Measurements from ENCODE around the gene ZNF839.
"Not testable (repeated sequence)": the region's sequence is repeated elsewhere in the genome, so short reads cannot be mapped to it uniquely, and the experiment has no call there.

Gene ZNF839

DNA sequence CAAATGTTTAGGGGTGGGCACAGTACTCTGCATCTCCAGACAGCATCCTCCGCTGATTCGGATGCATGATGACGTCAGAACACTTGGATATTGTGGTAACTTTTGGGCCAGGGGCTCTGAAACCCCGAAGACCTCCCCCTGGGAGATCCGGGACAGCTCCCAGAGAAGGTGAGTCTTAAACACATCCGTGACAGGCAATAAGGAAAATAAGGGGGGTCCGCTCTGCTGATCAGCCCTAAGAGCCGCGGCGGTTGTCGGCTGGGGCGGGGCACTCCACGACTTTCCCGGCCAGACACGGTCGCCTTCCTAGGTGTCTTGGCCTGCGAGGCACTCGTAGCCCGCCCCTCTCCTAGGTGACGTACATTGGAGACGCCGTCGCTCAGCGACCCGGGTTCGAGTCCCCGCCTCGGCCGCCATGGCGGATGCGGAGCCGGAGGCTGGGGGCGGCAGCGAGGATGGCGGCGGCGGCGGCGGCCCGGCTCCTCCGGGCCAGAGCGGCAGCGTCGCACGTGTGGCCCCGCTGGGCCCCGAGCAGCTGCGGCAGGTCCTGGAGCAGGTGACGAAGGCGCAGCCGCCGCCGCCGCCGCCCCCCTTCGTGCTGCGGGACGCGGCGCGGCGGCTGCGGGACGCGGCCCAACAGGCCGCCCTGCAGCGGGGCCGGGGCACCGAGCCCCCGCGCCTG lies at the start of gene ZNF839:
Gene ZNF839, plus strand, starts transcription at position 396 of the 682 bp plus-strand sequence. Its CDS starts 20 bp downstream, at position 416.
- DNase-seq (ENCODE audit: low spot score) = peak; percentile 92

DNA sequence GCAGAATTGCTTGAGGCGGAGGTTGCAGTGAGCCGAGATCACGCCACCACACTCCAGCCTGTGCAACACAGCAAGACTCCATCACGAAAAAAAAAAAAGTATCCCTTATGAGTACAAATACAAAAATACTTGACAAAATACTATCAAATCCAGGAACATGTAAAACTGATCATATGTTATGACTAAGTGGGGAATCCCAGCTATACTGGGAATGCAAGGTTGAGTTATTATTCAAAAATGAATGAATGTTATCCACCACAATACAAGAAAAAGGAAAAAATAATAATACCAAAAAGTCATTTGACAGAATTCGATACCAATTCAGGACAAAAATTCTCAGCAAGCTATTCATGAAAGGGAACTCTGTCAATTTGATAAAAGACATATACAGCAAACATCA lies 47.2 kb upstream of the ZNF839 start:
- no peak for DNase-seq (ENCODE audit: low spot score)

DNA sequence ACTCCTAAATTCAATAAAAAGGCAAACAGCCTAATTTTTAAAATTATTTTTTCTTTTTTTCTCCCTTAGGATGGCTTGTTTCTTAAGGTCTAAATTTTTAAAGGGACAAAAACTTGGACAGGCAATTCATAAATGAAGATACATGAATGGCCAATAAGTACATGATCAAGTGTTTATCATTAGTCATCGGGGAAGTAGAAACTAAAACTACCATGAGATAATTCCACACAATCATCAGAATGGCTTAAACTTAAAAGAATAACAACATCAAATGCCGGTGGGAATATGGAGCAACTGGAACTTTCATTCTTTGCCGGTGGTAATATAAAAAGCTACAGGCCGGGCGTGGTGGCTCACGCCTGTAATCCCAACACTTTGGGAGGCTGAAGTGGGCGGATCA lies 43.7 kb upstream of the ZNF839 start:
- no peak for DNase-seq (ENCODE audit: low spot score)

DNA sequence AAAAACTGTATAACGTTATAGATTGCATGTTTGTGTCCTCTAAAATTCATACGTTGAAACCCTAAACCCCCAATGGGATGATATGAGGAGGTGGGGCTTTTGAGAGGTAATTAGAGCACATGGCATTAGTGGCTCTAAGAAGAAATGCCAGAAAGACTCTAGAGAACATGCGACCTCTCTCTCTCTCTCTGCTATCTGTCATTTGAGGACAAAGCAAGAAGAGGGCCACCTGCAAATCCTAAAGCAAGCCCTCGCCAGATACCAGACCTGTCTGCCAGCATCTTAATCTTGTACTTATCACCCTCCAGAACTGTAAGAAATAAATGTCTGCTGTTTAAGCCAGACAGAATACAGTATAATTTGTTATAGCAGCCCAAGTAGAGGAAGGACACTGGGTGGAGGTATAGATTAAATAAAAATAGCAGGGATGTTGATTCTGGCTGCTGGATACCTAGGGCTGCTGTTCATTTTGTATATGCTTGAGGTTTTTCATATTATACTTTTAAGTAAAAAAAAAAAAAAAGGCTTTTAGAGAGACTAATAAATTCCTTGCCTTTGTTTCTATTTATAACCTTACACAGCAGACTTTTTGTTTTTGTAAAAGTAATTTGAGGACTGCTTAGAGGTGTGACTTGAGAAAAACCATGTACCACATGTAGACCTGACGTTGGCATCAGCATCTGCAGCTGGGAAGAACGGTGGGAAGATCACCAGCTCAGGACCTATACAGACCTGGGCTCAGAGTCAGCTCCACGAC lies 41.5 kb upstream of the ZNF839 start:
- DNase-seq (ENCODE audit: low spot score) = no peak

DNA sequence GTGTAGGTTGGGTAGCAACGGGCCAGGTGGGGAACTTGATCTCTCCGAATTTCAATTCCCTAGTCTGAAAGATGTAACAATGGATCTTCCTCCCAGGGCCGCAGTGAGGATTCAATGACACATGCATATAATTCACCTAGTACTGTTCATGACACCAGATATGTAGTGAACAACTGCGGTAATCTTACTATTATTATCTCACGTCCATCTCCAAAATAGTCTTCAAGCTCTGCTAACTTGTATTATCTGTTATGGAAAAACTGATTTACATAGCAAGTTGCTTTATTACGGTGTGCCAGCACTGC lies 41.0 kb upstream of the ZNF839 start:
- DNase-seq (ENCODE audit: low spot score) = no peak

DNA sequence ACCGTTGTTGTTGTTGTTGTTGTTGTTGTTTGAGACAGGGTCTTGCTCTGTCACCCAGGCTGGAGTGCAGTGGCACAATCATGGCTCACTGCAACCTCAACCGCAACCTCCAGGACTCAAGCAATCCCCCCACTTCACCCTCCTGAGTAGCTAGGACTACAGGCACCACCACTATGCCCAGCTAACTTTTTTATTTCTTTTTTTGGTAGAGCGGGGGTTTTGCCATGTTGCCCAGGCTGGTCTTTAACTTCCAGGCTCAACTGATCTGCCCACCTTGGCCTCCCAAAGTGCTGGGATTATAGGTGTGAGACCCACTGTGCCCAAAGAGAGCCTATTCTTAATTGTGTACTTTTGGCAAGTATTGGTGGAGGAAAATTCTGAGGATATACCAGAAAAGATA lies 40.3 kb upstream of the ZNF839 start:
- no peak for DNase-seq (ENCODE audit: low spot score)

DNA sequence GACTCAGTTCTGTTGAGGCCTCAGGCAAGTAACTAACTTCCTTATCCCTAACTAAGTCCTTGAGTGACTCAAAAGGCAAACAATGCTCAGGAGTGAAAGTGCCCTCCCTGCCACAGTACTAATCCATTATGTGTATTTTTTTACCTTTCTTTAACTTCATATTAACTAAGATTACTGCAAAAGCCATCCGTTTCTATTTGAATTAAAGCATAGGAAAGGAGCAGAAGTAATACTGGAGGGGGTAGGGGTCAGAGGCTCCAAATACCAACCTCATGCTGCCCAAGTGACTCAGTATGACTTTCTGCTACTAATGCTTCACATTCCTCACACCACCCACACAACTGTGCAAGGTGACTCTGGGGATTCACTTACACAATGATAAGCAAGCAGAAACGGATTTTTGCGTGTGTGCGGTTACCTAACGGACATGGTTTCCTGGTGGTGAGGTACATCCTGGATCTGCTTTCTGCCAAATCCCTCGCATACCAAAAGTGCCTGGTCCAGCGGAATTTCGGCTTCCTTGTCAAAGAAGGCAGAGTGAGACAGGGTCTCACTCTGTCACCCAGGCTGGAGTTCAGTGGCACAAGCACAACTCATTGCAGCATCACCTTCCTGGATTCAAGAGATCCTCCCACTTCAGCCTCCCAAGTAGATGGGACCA lies 39.7 kb upstream of the ZNF839 start:
- DNase-seq (ENCODE audit: low spot score) = no peak

DNA sequence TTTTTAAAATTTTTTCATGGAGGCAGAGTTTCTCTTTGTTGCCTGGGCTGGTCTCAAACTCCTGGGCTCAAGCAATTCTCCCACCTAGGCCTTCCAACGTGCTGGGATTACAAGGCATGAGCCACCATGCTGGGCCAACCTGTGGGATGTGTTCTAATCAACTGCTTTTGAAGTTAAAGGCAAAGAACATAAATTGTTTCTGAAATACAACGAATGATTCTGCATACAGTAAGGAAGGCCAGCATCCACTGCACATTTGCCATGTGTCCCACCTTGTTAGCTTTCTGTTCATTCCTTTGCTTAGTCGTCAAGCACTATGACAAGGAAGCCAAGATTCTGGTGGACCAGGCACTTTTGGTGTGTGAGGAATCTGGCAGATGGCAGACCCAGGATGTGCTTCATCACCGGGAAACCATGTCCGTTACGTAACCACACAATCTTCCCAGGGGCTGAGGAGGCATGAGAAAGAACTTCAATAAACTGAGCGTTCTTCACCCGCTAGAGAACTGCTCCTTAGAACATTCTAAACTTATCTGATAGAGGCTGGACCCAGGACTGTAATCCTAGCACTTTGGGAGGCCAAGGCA lies 39.1 kb upstream of the ZNF839 start:
- DNase-seq (ENCODE audit: low spot score) = no peak

DNA sequence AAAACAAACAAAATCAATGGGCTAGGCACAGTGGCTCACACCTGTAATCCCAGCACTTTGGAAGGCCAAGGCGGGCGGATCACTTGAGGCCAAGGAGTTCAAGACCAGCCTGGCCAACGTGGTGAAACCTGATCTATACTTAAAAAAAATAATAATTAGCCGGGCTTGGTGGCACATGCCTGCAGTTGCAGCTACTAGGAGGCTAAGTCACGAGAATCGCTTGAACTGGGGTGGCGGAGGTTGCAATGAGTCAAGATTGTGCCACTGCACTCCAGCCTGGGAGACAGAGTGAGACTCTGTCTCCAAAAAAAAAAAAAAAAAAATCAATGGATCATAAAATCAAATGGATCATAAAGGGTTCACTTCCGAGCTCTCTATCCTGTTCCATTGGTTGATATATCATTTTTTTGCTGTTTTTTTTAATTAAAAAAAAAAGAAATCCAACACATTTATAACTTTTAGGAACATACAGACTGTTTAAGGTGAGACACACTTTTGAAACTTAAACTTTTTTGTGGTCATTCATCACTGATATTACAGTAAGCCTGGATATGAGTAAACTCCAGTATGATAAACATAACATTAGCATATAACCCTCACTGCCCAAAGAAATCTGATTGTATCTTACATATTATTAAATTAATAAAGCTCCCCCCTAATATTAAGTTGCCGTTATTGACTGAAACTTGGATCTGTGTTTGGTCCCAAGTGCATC lies 36.6 kb upstream of the ZNF839 start:
- DNase-seq (ENCODE audit: low spot score) = no peak

DNA sequence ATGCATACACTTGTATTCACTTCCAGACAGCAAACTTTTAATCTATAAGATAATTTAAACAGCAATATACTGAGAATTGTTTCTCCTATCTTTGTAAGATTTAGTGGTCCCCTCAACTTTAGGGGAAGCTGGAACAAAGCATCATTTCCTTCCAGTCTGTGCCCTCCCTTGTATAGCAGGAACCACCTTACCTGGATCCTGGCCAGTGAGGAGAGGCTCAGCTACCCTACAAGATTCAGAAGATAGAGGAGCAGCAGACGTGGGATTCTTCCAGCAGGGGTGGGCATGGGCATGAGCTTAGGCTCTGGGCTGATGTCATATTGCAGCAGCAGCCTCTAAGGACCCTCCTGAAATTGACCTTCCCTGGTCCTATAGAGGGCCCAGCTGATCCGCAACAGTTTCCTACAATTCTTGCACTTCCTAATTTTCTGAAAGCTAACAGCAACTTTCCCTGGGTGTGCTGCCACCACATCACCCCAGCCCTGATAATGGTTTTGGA lies 35.9 kb upstream of the ZNF839 start:
- no peak for DNase-seq (ENCODE audit: low spot score)

DNA sequence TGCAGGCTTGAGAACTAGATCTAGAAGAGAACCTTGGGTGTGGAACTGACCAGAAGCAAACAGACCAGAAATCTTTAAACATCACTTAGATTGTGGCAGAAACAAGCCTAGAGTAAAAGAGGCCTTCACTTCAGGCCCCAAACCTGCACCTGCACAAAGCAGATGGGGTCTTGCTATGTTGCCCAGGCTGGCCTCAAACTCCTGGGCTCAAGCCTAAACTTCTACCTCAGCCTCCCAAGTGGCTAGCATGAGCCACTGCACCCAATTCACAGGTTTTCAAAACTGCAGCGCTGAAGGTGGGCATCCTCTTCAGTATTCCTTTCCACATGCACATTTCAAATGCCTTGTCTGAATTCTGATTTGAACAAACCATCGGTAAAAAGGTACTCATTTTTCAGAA lies 34.4 kb upstream of the ZNF839 start:
- DNase-seq (ENCODE audit: low spot score) = no peak

DNA sequence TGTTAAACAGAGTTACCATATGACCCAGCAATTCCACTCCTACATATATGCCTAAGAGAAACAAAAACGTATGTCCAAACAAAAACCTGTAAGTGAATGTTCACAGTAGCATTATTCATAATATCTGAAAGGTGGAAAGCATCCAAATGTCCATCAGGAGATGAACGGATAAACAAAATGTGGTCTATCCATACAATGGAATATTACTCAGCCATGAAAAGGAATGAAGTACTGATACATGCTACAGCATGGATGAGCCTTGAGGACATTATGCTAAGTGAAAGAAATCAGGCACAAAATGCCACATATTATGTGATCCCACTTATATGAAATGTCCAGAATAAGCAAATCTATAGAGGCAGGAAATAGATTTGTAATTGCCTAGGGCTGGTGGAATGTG lies 31.4 kb upstream of the ZNF839 start:
- DNase-seq (ENCODE audit: low spot score) = no peak

DNA sequence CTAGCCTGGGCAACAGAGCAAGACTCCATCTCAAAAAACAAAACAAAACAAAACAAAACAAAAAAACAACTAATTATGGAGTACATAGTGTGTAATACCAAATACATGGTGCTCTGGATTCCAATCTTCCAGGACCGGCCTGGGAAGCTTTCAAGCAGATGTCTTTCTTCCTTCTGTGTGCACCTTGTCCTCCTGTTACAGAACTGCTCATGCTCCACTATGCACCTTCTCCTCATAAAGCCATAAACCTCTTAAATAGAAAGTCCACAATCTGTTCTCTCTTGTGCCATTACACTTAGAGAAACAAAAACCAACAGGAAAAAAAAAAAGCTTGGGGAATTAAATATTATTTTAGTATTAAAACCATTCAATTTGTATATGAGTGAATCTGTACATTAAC lies 27.1 kb upstream of the ZNF839 start:
- DNase-seq (ENCODE audit: low spot score) = no peak

DNA sequence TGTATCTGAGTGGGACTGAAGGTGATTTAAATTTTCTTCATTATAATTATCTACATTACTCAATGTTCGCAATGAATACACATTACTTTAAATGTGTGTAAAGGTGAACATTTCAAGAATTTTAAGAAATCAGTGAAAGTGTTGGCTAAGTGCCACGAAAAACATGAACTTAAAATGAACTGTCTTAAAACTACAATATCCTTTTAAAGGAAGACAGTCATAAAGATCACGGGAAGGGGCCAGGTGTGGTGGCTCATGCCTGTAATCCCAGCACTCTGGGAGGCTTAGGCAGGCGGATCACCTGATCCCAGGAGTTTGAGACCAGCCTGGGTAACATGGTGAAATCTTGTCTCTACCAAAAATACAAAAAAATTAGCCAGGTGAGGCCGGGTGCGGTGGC lies 25.8 kb upstream of the ZNF839 start:
- no peak for DNase-seq (ENCODE audit: low spot score)

DNA sequence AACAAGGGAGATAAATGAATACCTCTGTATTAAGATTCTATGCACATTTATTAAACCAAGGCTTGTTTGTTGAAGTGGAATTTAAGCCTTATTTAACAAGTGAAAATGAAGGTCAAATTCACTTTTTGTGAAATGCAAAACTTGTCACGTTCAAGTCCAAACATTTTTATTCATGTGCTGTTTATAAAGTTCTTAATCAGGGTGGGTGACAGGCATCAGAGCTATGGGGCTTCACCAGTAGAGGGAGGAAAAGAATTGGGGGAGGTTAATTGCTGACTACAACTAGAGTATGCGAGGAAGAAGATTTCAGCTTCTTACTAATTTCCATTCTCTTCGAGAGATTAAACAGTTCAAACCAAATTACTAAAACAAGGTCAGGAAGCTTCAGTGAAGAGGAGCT lies 24.3 kb upstream of the ZNF839 start:
- DNase-seq (ENCODE audit: low spot score) = no peak

DNA sequence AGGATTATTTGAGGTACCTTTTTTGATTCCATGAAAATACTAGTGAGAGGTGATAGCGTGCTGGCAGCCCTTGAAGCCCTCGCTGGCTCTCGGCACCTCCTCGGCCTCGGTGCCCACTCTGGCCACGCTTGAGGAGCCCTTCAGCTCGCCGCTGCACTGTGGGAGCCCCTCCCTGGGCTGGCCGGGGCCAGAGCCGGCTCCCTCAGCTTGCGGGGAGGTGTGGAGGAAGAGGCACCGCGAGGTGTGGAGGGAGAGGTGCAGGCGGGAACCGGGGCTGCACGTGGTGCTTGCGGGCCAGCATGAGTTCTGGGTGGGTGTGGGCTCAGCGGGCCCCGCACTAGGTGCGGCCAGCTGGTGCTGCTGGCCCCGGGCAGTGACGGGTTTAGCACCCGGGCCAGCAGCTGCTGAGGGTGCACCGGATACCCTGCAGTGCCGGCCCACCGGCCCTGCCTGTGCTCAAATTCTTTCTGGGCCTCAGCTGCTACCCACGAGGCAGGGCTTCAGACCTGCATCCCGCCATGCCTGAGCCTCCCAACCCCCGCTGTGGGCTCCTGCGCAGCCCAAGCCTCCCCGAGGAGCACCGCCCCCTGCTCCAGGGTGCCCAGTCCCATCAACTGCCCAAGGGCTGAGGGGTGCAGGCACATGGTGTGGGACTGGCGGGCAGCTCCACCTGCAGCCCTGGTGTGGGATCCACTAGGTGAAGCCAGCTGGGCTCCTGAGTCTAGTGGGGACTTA lies 21.9 kb upstream of the ZNF839 start:
- DNase-seq (ENCODE audit: low spot score) = no peak

DNA sequence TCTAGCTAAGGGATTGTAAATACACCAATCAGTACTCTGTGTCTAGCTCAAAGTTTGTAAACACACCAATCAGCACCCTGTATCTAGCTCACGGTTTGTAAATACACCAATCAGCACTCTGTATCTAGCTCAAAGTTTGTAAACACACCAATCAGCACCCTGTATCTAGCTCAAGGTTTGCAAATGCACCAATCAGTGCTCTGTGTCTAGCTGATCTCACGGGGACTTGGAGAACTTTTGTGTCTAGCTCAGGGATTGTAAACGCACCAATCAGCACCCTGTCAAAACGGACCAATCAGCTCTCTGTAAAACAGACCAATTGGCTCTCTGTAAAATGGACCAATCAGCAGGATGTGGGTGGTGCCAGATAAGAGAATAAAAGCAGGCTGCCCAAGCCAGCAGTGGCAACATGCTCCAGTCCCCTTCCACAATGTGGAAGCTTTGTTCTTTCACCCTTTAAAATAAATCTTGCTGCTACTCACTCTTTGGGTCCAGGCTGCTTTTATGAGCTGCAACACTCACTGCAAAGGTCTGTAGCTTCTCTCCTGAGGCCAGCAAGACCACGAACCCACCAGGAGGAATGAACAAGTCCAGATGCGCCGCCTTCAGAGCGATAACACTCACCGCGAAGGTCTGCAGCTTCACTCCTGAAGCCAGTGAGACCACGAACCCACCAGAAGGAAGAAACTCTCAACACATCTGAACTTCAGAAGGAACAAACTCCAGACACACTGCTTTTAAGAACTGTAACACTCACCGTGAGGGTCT lies 21.1 kb upstream of the ZNF839 start:
- DNase-seq (ENCODE audit: low spot score) = not testable (repeated sequence)

DNA sequence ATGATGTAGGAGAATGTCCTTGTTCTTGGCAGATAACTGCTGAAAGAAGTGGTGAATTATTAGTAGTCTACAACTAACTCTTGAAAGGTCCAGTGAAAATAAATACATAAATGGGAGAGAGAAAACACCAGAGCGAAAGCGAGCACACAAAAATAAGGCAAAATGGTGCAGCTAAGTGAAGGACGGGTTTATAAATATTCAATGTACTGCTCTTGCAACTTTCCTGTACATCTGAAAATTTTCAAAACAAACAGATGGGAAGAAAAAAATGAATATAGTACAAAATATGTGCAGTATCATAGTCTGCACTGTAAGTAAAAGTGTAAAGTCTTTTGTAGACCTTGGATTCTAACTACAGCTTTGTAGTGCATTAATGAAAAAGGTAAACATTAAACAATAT lies 15.9 kb upstream of the ZNF839 start:
- no peak for DNase-seq (ENCODE audit: low spot score)

DNA sequence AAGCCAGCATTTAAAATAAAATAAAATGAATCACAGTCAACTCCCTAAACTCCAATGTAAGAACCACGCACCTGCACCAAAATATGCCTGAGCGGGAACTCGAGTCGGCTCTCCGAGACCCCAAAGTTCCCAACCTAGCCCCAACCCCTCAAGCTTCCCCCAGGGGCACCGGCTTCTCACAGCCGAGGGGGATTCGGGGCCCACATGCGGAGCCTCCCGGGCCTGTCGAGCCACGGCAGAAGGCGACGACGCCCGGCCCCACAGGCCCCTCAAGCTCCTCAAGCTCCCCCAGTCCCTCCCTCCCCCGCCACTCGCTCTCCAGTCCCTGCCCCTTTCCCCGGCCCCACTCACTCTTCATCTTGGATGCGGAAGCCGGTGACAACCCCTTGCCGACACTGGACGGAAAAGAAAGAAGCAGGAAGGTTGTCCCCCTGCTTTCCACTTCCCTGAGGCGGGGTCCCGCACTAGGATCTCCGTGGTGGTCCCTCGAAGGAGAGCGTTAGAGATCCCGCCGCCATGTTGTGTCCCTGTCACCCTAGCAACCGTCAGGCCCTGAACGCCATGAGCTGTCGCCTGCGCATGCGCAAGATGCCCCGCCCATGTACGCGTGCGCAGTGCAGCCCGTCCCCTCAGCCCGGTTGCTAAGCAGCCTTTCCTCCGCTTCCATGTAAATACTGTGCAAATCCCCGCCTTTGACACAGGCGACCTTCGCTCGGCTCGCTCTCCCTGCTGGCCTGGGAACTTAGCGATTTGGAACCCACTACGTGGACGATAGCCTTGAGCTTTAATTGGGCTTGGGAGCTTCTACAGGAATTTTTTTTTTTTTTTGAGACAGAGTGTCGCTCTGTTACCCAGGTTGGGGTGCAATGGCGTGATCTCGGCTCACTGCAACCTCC lies 14.7 kb upstream of the ZNF839 start, which contains the start of gene MOK:
Gene MOK, minus strand, starts transcription at position 554 of the 896 bp plus-strand sequence. Its CDS starts 196 bp downstream, at position 358.
- DNase-seq (ENCODE audit: low spot score) = peak; percentile 98

Data from Ammon's horn (tissue), 1 donor.